ENCODE results near the gene IGFN1.

The IGFN1 gene

DNA sequence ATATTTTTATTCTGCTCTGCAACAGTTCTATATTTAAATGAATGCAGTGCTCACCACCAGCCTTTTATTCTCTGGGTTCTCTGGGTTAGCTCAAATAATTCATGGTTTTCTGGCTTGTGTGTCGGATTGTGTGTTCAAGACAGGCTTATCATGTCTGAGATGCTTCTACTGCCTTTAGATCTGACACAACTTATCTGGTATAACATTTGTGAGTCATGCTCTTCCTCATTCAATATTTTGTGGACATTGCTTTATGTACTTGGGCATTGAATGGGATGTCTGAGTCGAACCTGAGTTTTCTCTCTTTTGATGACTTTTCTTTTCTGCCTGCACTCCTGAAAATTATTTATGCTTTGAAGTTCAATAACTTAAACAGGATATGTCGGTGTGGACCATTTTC is 75.1 kb downstream of the IGFN1 start:
- no peak for DNase-seq (ENCODE audit: low read depth in 2 of 2)

DNA sequence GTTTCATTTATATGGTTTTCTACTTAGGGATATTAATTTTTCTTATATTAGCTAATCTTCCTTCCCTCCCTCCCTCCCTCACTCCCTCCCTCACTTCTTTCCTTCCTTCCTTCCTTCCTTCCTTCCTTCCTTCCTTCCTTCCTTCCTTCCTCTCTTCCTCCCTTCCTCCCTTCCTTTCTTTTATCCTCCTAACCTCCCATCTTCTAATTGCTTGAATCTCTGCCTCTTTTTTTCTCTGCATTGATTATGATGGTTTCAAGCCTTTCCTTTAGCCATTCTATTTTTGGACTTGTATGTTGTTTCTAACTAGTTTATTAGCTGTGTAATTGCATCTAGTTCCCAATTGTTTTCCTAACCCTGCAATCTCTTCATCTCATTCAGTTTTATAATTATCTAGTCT is 75.7 kb downstream of the IGFN1 start:
- DNase-seq (ENCODE audit: low read depth in 2 of 2), result no peak

DNA sequence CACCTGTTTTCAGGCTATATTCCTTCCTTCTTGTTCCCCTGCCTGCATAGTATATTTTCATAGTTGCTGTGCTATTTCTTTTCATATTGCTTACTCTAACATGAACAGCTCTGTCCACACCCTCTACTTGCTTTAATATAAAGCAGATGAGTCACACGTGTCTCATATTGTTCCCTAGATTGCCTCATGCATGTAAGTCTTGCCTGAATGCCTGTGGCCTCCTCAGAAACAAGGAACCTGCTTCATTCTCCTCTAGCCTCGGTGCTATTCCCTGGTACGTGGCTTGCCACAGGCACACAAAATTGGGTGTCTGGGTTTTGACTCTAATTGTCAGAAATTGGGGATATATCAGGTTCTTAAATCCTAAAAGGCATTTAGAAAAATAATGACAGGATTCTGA is 76.2 kb downstream of the IGFN1 start:
- no peak for DNase-seq (ENCODE audit: low read depth in 2 of 2)

- no peak for DNase-seq (ENCODE audit: low read depth in 2 of 2)
Observed at GRCh38 chr1:201267481-201268229, 77.0 kb downstream of the IGFN1 start.

- no peak for DNase-seq (ENCODE audit: low read depth in 2 of 2)
Observed at GRCh38 chr1:201268604-201269151, 78.1 kb downstream of the IGFN1 start.

DNA sequence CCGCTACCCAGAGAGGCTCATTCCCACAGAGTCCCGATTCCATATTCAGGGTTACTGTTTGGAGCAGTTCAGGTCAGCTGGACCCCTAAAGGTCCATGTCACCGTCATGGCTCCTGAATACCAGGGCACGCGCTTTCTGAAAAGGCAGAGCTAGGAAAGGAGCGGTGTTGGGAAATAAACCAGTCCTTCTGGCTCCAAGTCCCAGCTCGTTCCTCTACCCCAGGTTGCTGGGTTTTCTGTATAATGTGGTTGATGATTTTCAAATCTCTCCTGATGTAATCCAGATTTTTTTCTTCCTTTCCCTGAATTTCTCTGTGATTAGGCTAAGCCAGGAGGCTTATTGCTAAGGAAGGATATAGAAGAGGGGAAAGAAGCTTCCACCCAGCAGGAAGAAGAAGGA is 78.7 kb downstream of the IGFN1 start:
- DNase-seq (ENCODE audit: low read depth in 2 of 2), result no peak

DNA sequence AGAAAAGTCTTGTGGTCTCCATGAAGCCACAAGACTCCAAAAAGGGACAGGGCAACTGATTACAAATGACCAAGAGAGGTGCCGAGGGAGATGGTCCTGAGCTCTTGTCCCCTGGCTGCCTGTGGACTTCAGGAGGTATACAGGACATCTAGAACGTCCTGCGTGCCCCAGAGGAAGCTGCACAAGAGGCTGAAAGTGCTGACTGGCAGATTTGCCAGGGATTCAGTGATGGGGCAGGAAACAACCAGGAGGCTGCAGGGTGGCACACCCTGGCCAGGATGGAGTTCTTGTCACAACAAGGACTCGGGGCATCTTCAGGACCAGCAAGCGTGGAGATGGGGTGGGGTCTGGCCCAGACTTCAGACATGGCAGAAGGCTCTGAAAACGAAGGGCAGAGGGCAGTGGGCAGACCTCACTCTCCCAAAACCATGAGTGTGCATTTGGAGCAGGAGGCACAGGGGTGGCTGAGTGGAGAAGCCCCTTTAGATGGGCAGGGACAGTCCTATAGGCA is 79.3 kb downstream of the IGFN1 start:
- no peak for DNase-seq (ENCODE audit: low read depth in 2 of 2)

DNA sequence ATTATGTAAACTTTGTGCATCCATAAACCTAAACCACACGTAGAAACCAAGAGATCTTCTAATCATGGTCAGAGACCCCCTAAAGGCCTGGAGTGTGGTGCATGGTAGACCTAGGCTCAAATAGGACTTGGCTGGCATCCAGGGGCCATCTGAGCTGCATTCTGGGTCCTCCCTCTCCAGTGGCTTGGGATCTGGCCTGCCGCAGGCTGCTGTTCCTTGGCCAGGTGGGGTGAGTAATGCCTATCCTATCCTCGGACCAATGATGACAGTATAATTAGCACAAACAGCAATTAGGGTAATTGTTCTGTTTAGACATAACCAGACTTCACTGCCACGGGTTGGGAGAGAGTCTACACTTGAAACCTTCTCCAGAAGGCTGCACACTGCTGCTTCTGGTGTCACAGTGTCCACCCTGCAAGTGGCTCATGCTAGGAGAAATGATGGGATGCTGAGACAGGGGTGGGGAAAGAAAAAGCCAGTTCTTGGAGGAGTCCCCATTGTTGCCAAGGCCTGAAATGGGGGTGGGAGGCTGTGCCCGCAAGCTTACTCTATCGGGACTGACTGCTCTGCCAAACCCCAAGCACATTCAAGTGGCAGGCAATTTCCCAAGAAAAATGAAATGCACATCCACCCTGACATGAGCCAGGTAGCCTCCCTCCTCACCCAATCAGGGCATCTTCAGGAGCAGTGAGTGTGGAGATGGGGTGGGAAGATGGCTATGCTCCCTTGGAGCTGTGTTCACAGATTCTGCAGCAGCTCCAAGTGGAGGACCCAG is 80.2 kb downstream of the IGFN1 start:
- DNase-seq (ENCODE audit: low read depth in 2 of 2), result no peak

- no peak for DNase-seq (ENCODE audit: low read depth in 2 of 2)
Observed at GRCh38 chr1:201272799-201273198, 82.2 kb downstream of the IGFN1 start.

DNA sequence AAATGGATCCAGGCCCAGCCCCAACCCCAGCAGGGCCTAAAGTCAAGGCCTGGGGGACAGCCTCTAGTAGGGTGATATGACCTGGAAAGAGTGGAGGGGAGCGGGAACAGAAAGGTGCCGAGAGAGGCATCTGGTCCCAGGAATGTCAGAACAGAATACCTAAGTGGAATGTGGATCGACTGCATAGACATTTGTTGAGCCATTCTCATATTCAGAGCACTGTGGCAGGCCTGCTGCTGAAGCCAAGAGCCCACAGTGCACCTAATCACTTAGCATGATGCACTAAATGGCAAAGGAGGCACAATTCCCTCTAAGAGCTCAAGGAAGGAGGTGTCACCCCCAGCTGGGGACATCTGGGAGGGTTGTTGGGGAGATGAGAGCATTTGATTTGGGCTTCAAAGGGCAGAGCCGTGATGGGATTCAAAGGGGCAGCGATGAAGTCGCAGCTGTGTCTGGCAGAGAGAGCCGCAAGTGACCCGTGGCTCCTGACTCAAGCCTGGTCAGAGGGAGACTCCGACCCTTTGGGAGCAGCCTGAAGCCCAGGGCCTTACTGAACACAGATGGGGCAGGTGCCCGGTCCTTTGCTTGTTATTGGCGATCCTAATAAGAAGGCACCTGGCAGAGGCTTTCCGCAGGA is 84.1 kb downstream of the IGFN1 start:
- no peak for DNase-seq (ENCODE audit: low read depth in 2 of 2)

DNA sequence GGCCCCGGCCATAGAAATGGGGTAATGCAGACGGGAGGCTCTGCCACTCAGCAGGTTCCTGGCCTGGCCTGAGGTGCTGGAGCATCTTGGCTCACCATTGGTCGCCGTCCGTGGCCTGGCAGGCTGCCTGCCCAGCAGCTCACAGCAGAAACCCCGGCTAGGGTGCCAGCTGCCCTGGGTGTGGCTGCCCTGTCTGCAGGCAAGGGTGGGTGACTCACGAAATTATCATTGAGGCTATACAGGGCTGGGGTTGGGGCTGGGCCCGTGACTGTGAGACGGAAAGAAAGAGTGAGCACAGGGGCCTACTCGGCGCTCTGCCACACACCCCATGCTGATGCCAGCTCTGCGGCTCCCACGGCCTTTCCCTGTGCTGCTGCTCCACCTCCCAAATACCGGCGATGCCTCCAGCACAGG is 84.6 kb downstream of the IGFN1 start:
- DNase-seq (ENCODE audit: low read depth in 2 of 2), result no peak

DNA sequence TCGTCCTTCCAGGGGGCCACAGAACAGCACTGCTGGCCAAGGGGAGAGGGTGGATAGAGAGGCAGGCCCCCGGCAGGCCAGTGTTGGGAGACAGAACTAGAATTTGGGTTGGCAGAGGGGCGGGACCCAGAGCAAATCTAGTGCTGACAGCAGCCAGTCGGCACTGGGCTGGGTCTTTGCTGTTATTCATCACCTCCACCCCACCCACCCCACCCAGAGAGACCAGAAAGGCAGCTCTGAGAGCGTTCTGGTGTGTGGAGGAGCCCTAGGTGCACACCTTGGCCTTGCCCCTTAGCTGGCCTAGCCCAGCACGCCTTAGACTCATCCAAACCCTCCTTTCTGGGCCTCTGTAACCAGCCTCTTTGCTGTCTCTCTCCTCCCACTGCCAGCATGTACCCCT is 86.3 kb downstream of the IGFN1 start:
- no peak for DNase-seq (ENCODE audit: low read depth in 2 of 2)

DNA sequence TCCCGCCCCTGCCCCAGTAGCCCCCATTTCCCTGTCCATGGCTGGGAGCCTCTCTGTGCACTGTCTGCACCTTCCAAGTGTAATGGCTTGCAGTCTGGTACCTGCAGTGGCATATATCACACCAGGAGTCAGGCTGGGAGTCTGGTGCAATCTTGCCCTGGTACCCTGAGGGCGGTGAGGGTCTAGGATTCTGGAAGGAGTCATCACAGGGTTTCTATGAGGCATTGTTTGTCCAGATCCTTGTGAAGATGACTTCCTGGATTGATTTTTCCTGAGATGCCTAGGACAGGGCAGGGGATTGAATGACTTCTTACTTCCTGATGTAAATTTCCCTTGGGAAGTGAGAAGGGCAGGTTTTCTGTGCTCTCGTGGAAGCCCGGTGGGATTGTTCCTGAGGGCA is 86.8 kb downstream of the IGFN1 start:
- no peak for DNase-seq (ENCODE audit: low read depth in 2 of 2)
